ENCODE data around the gene TNFRSF12A. TPM values are rescaled to one million over a fixed set of nuclear protein-coding genes. Genes with fewer than 3 reads are reported as not detected.
"Not testable (repeated sequence)": the region's sequence is repeated elsewhere in the genome, so short reads cannot be mapped to it uniquely, and the experiment has no call there.

Gene TNFRSF12A
- polyA plus RNA-seq, 3 donors, result 23.7 to 149 (median 50.2) TPM

DNA sequence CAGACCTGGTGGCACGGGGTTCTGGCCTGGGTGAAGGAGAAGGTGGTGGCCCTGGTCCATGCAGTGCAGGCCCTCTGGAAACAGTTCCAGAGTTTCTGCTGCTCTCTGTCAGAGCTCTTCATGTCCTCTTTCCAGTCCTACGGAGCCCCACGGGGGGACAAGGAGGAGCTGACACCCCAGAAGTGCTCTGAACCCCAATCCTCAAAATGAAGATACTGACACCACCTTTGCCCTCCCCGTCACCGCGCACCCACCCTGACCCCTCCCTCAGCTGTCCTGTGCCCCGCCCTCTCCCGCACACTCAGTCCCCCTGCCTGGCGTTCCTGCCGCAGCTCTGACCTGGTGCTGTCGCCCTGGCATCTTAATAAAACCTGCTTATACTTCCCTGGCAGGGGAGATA, 49.0 kb downstream of the TNFRSF12A start:
- H3K27ac ChIP-seq (ENCODE audit: low read depth, low read length), result not testable (repeated sequence)

DNA sequence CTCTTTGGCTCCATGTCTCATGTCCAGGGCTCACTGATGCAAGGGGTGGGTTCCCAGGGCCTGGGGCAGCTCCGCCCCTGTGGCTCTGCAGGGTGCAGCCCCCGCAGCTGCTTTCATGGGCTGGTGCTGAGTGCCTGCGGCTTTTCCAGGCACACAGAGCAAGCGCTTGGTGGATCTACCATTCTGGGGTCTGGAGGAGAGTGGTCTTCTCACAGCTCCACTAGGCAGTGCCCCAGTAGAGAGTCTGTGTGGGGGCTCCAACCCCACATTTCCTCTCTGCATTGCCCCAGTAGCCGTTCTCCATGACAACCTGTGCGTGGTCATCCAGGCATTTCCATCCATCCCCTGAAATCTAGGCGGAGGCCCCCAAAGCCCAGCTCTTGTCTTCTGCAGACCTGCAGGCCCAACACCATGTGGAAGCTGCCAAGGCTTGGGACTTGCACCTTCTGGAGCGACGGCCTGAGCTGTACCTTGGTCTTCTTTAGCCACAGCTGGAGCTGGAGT, 50.5 kb downstream of the TNFRSF12A start:
- no peak overlapping the region for H3K27ac ChIP-seq (ENCODE audit: low read depth, low read length)
- WGBS, 3 donors, result 84 to 90% (median 90%) methylated on average over 9 of the region's 9 CpGs

More for the DNA sequence above, 49.0 kb downstream of the TNFRSF12A start:
- WGBS, 3 donors, result 88 to 93% (median 88%) methylated on average over 10 of the region's 11 CpGs

- 77 to 90% (median 90%) methylated on average over 7 of the region's 7 CpGs for WGBS, 3 donors
- H3K27ac ChIP-seq (ENCODE audit: low read depth, low read length), result no peak overlapping the region
Measured at GRCh38 chr16:3071655-3072054, 51.5 kb downstream of the TNFRSF12A start.

Other genes starting within 250 kb of the TNFRSF12A start
- 100 to 1,000 TPM; 158 to 472 (median 364) TPM for gene ELOB, start 243.1 kb upstream of the TNFRSF12A start, polyA plus RNA-seq
- gene PRSS33, start 232.8 kb upstream of the TNFRSF12A start, polyA plus RNA-seq, result not detected
- not detected for gene PRSS41, start 221.9 kb upstream of the TNFRSF12A start, polyA plus RNA-seq
- under 1 TPM in 2 of 3 donors, not detected in 1; 0.39 to 0.77 TPM for gene PRSS21, start 203.1 kb upstream of the TNFRSF12A start, polyA plus RNA-seq
- gene ZG16B, start 190.1 kb upstream of the TNFRSF12A start, polyA plus RNA-seq, result 1 to 10 TPM in 1 of 3 donors, under 1 TPM in 1, not detected in 1; 0.18 to 2.4 TPM
- 1 to 10 TPM in 2 of 3 donors, not detected in 1; 1.2 to 7.9 TPM for gene PRSS22, start 162.2 kb upstream of the TNFRSF12A start, polyA plus RNA-seq
- 10 to 100 TPM; 15.8 to 43.1 (median 32.4) TPM for gene FLYWCH2, start 137.2 kb upstream of the TNFRSF12A start, polyA plus RNA-seq
- 10 to 100 TPM in 2 of 3 donors, 1 to 10 TPM in 1; 8.8 to 23.7 (median 20.9) TPM for gene FLYWCH1, start 108.4 kb upstream of the TNFRSF12A start, polyA plus RNA-seq
- gene KREMEN2, start 56.1 kb upstream of the TNFRSF12A start, polyA plus RNA-seq, result under 1 TPM in 2 of 3 donors, not detected in 1; 0.07 to 0.22 TPM
- gene PAQR4, start 51.0 kb upstream of the TNFRSF12A start, polyA plus RNA-seq, result 1 to 10 TPM; 2.9 to 7.7 (median 4.7) TPM
- 1 to 10 TPM in 2 of 3 donors, under 1 TPM in 1; 0.90 to 2.2 (median 1.5) TPM for gene PKMYT1, start 39.9 kb upstream of the TNFRSF12A start, polyA plus RNA-seq
- 1 to 10 TPM in 1 of 3 donors, under 1 TPM in 1, not detected in 1; 0.30 to 2.8 TPM for gene CLDN9, start 7.4 kb upstream of the TNFRSF12A start, polyA plus RNA-seq
- under 1 TPM in 1 of 3 donors, not detected in 2; 0.86 TPM for gene CLDN6, start 2.2 kb upstream of the TNFRSF12A start, polyA plus RNA-seq
- gene HCFC1R1, start 3.6 kb downstream of the TNFRSF12A start, polyA plus RNA-seq, result 100 to 1,000 TPM in 1 of 3 donors, 10 to 100 TPM in 2; 28.0 to 107 (median 55.0) TPM
- gene THOC6, start 3.7 kb downstream of the TNFRSF12A start, polyA plus RNA-seq, result 10 to 100 TPM; 11.3 to 25.2 (median 24.8) TPM
- 10 to 100 TPM in 1 of 3 donors, 1 to 10 TPM in 1, under 1 TPM in 1; 0.45 to 77.9 (median 2.8) TPM for gene BICDL2, start 16.6 kb downstream of the TNFRSF12A start, polyA plus RNA-seq
- gene MMP25, start 26.2 kb downstream of the TNFRSF12A start, polyA plus RNA-seq, result 10 to 100 TPM in 2 of 3 donors, under 1 TPM in 1; 0.84 to 57.3 (median 11.4) TPM
- 100 to 1,000 TPM in 1 of 3 donors, 10 to 100 TPM in 2; 77.7 to 209 (median 87.0) TPM for gene IL32, start 45.3 kb downstream of the TNFRSF12A start, polyA plus RNA-seq
- not detected for gene ZSCAN10, start 78.9 kb downstream of the TNFRSF12A start, polyA plus RNA-seq
- 10 to 100 TPM in 2 of 3 donors, 1 to 10 TPM in 1; 8.7 to 16.0 (median 13.2) TPM for gene ZNF205, start 92.2 kb downstream of the TNFRSF12A start, polyA plus RNA-seq
- gene ZNF213, start 114.7 kb downstream of the TNFRSF12A start, polyA plus RNA-seq, result 1 to 10 TPM; 5.1 to 6.6 (median 5.2) TPM
- not detected for gene OR1F1, start 167.8 kb downstream of the TNFRSF12A start, polyA plus RNA-seq
- gene ZNF200, start 214.8 kb downstream of the TNFRSF12A start, polyA plus RNA-seq, result 1 to 10 TPM; 1.9 to 4.8 (median 3.2) TPM
- gene MEFV, start 236.3 kb downstream of the TNFRSF12A start, polyA plus RNA-seq, result 1 to 10 TPM in 2 of 3 donors, under 1 TPM in 1; 0.18 to 2.8 (median 2.1) TPM

Data from adipose tissue (tissue), 3 donors.